Endodermal cell (in vitro differentiated cells): Measurements from ENCODE around the gene ZNF689. TPM values are rescaled to one million over a fixed set of nuclear protein-coding genes. Genes with fewer than 3 reads are reported as not detected.
A peak's percentile ranks its signal among the peaks of the same experiment; 100 is the strongest.

Experiments used
- DNase-seq: peaks from one replicate; pipeline ENCODE4 v3.0.0-alpha.2; 2017
- H3K27ac ChIP-seq: 2 replicates; pipeline ENCODE4 v1.5.1; 2013; ENCODE audit warnings: mild to moderate bottlenecking, low read depth, low read length, moderate library complexity
- H3K27me3 ChIP-seq: 2 replicates; pipeline ENCODE4 v1.6.1; 2013; ENCODE audit warnings: mild to moderate bottlenecking, low read length, moderate library complexity; ENCODE audit not compliant: insufficient read depth, control insufficient read depth, poor library complexity, severe bottlenecking
- H3K36me3 ChIP-seq: 2 replicates; pipeline ENCODE4 v1.7.0; 2013; ENCODE audit warnings: mild to moderate bottlenecking, low read length, moderate library complexity; ENCODE audit not compliant: control insufficient read depth, insufficient read depth
- H3K4me1 ChIP-seq: one replicate; pipeline ENCODE4 v1.7.0; 2013; ENCODE audit warnings: low read length; ENCODE audit not compliant: control insufficient read depth, insufficient read depth
- H3K4me3 ChIP-seq: 2 replicates; pipeline ENCODE4 v1.5.1; 2013; ENCODE audit warnings: mild to moderate bottlenecking, low read length, moderate library complexity
- H3K9ac ChIP-seq: 2 replicates; pipeline ENCODE4 v1.6.1; 2013; ENCODE audit warnings: mild to moderate bottlenecking, low read length, moderate library complexity; ENCODE audit not compliant: poor library complexity, severe bottlenecking; ENCODE audit errors: extremely low read depth
- H3K9me3 ChIP-seq: 2 replicates; pipeline ENCODE4 v1.6.1; 2013; ENCODE audit warnings: mild to moderate bottlenecking, low read length, moderate library complexity; ENCODE audit not compliant: control insufficient read depth
- H3K27ac Mint-ChIP-seq: 2 replicates; pipeline ENCODE4 v1.8.0; 2020; ENCODE audit warnings: mixed read lengths
- H3K27me3 Mint-ChIP-seq: 2 replicates; pipeline ENCODE4 v1.8.0; 2021; ENCODE audit warnings: mild to moderate bottlenecking, mixed read lengths; ENCODE audit not compliant: insufficient read depth
- H3K36me3 Mint-ChIP-seq: 2 replicates; pipeline ENCODE4 v1.8.0; 2020; ENCODE audit warnings: low read depth, mixed read lengths
- H3K4me1 Mint-ChIP-seq: 2 replicates; pipeline ENCODE4 v1.8.0; 2020; ENCODE audit warnings: mixed read lengths
- H3K4me3 Mint-ChIP-seq: 2 replicates; pipeline ENCODE4 v1.8.0; 2020; ENCODE audit warnings: mild to moderate bottlenecking, moderate library complexity, mixed read lengths
- H3K9me3 Mint-ChIP-seq: 2 replicates; pipeline ENCODE4 v1.8.0; 2020; ENCODE audit warnings: mild to moderate bottlenecking, mixed read lengths
- WGBS, 2 experiments: methylation state at CpG; one replicate each; pipeline versions ENCODE4 v1.1.5 to v1.1.7; 2013; ENCODE audit warnings: missing lambda C conversion rate in 2 of 2, mixed read lengths in 1 of 2; ENCODE audit not compliant: insufficient coverage in 1 of 2, insufficient read length in 1 of 2; 5-methylcytosine and 5-hydroxymethylcytosine counted together
- total RNA-seq, 2 donors: library from RNA; stranded (reverse); fragmentation: NEBNext Ultra II Directional in 1 of 2; extraction: Animal tissue kit (Norgen Biotek cat#: 25700) in 1 of 2; gene quantifications; 2 replicates in 1 of 2; 3 replicates in 1 of 2; pipeline ENCODE4 v1.2.1, GENCODE V29; 2021
- TF ChIP-seq, protein P1 (sequence below): fragments of 200-600 bp; sonication (generic); conservative IDR thresholded peaks from 2 replicates; pipeline ENCODE4 v1.5.0; 2021; ENCODE audit warnings: antibody characterized with exemption, mild to moderate bottlenecking

The ZNF689 gene
- total RNA-seq, 2 donors from 2014 or later, result 13.0 to 15.8 TPM

GRCh38 chr16:30558789-30559377 is 51.3 kb downstream of the ZNF689 start:
- peak overlapping the region; percentile 94 for H3K27ac ChIP-seq
- Mint-ChIP-seq H3K36me3 (peaks cover 18% of the 10 kb centered on the region), H3K27me3 (peaks cover 14% of the 10 kb centered on the region), H3K4me3 (peak overlapping the region; percentile 74), H3K27ac (peak overlapping the region; percentile 90), H3K9me3 (no peaks in the 10 kb centered on the region), H3K4me1 (peaks cover 5% of the 10 kb centered on the region)
- peaks cover under 1% of the 10 kb centered on the region for H3K4me1 ChIP-seq
- no peaks in the 10 kb centered on the region for H3K27me3 ChIP-seq
- H3K4me3 ChIP-seq, result peak overlapping the region; percentile 41
- 90 to 93% methylated on average over 18 to 21 of the region's 21 CpGs for WGBS, 2 experiments
- H3K9me3 ChIP-seq, result no peaks in the 10 kb centered on the region
- no peak for DNase-seq
- peaks cover 20% of the 10 kb centered on the region for H3K36me3 ChIP-seq
- TF ChIP-seq, protein P1, sequence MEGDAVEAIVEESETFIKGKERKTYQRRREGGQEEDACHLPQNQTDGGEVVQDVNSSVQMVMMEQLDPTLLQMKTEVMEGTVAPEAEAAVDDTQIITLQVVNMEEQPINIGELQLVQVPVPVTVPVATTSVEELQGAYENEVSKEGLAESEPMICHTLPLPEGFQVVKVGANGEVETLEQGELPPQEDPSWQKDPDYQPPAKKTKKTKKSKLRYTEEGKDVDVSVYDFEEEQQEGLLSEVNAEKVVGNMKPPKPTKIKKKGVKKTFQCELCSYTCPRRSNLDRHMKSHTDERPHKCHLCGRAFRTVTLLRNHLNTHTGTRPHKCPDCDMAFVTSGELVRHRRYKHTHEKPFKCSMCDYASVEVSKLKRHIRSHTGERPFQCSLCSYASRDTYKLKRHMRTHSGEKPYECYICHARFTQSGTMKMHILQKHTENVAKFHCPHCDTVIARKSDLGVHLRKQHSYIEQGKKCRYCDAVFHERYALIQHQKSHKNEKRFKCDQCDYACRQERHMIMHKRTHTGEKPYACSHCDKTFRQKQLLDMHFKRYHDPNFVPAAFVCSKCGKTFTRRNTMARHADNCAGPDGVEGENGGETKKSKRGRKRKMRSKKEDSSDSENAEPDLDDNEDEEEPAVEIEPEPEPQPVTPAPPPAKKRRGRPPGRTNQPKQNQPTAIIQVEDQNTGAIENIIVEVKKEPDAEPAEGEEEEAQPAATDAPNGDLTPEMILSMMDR, result no peak
- no peak overlapping the region for H3K9ac ChIP-seq

- Mint-ChIP-seq H3K27ac (peak within 1 kb of the TSS; percentile 90), H3K27me3 (peaks cover 14% of the 10 kb centered on the region), H3K9me3 (no peaks in the 10 kb centered on the region), H3K4me1 (peaks cover 12% of the 10 kb centered on the region), H3K36me3 (peaks cover 25% of the 10 kb centered on the region), H3K4me3 (peak within 1 kb of the TSS; percentile 74)
- peak within 1 kb of the TSS; percentile 86 for H3K9ac ChIP-seq
- peak; percentile 99 for DNase-seq
- H3K4me3 ChIP-seq, result peak within 1 kb of the TSS; percentile 87
- H3K4me1 ChIP-seq, result peaks cover 8% of the 10 kb centered on the region
- H3K27me3 ChIP-seq, result no peaks in the 10 kb centered on the region
- H3K9me3 ChIP-seq, result no peaks in the 10 kb centered on the region
- TF ChIP-seq, protein P1, result no peak
- peak within 1 kb of the TSS; percentile 94 for H3K27ac ChIP-seq
- H3K36me3 ChIP-seq, result peaks cover 27% of the 10 kb centered on the region
- 2 to 3% methylated on average over 33 to 74 of the region's 74 CpGs for WGBS, 2 experiments
These were observed 52.0 kb downstream of the ZNF689 start, which contains the start of gene ZNF764 for GRCh38 chr16:30557957-30558788. ZNF764 (minus strand) TSS chr16:30558374; CDS start chr16:30558182, 192 bp downstream.

DNA sequence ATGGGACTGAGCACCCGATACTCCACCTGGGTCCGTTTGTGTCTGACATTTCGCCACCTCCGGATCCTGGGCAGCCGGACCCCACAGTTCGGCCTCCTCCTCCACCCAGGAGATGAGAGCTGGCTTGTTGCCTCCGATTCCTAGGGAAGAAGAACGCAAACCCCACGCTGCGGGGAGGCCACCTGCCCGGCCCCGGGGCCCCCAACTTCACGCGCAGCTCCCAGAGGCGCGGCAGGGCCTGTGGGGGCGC is 52.6 kb downstream of the ZNF689 start:
- Mint-ChIP-seq H3K27ac (peak overlapping the region; percentile 79), H3K36me3 (peaks cover 29% of the 10 kb centered on the region), H3K9me3 (no peaks in the 10 kb centered on the region), H3K27me3 (peaks cover 11% of the 10 kb centered on the region), H3K4me1 (peaks cover 15% of the 10 kb centered on the region), H3K4me3 (peak overlapping the region; percentile 74)
- H3K9me3 ChIP-seq, result no peaks in the 10 kb centered on the region
- peaks cover 10% of the 10 kb centered on the region for H3K4me1 ChIP-seq
- WGBS, 2 experiments, result 0 to 4% methylated on average over 1 to 17 of the region's 17 CpGs
- H3K27me3 ChIP-seq, result no peaks in the 10 kb centered on the region
- H3K4me3 ChIP-seq, result peak overlapping the region; percentile 87
- peak overlapping the region; percentile 94 for H3K27ac ChIP-seq
- no peak for DNase-seq
- TF ChIP-seq, protein P1, result peak; percentile 29
- peaks cover 32% of the 10 kb centered on the region for H3K36me3 ChIP-seq
- peak overlapping the region; percentile 86 for H3K9ac ChIP-seq
